GM12872 (cell line): ENCODE data around the gene SMYD5.

Experiments
- CTCF ChIP-seq: IDR thresholded peaks from 3 replicates; pipeline ENCODE4 v1.5.1; 2011; ENCODE audit warnings: low read depth, mild to moderate bottlenecking, low read length, moderate library complexity; ENCODE audit not compliant: insufficient read depth

SMYD5 gene

GRCh38 chr2:73203055-73203681 lies 10.9 kb upstream of the SMYD5 start:
- no peak for TF ChIP-seq CTCF

GRCh38 chr2:73205611-73206010 lies 8.4 kb upstream of the SMYD5 start:
- no peak for TF ChIP-seq CTCF

- no peak for TF ChIP-seq CTCF
These were observed 5.8 kb upstream of the SMYD5 start for GRCh38 chr2:73208258-73208657.

- no peak for TF ChIP-seq CTCF
These were observed 4.0 kb upstream of the SMYD5 start for GRCh38 chr2:73210019-73210418.

GRCh38 chr2:73210696-73211095 lies 3.3 kb upstream of the SMYD5 start:
- TF ChIP-seq CTCF = no peak

- no peak for TF ChIP-seq CTCF
These were observed 2.0 kb upstream of the SMYD5 start for GRCh38 chr2:73212098-73212447.

GRCh38 chr2:73212448-73213176 lies 1.4 kb upstream of the SMYD5 start:
- peak; percentile 98 for TF ChIP-seq CTCF
